SJCRH30 (cell line): ENCODE results near the gene NDUFC2. TPM values are rescaled to one million over a fixed set of nuclear protein-coding genes. Genes with fewer than 3 reads are reported as not detected.
"Not testable (repeated sequence)": the region's sequence is repeated elsewhere in the genome, so short reads cannot be mapped to it uniquely, and the experiment has no call there.

Experiments
- DNase-seq, 2 experiments: peaks; one replicate each; pipeline ENCODE4 v3.0.0-alpha.2; 2015 to 2020
- H3K27ac ChIP-seq: fragments of 250-450 bp; sonication (Bioruptor Pico); 2 replicates; pipeline ENCODE4 v1.5.1; 2020; ENCODE audit warnings: mild to moderate bottlenecking, moderate library complexity
- H3K27me3 ChIP-seq: fragments of 250-450 bp; sonication (Bioruptor Pico); 2 replicates; pipeline ENCODE4 v1.5.1; 2020; ENCODE audit warnings: mild to moderate bottlenecking, moderate library complexity
- H3K36me3 ChIP-seq: fragments of 250-450 bp; sonication (Bioruptor Pico); 2 replicates; pipeline ENCODE4 v1.5.1; 2020; ENCODE audit warnings: mild to moderate bottlenecking, moderate library complexity
- H3K4me1 ChIP-seq: fragments of 250-450 bp; sonication (Bioruptor Pico); 2 replicates; pipeline ENCODE4 v1.5.1; 2020; ENCODE audit warnings: mild to moderate bottlenecking, moderate library complexity
- H3K4me3 ChIP-seq: fragments of 250-450 bp; sonication (Bioruptor Pico); 2 replicates; pipeline ENCODE4 v1.5.1; 2020; ENCODE audit warnings: mild to moderate bottlenecking, moderate library complexity
- H3K9me3 ChIP-seq: fragments of 250-450 bp; sonication (Bioruptor Pico); replicated peaks from 2 replicates; pipeline ENCODE4 v1.5.1; 2020; ENCODE audit warnings: mild to moderate bottlenecking, moderate library complexity
- total RNA-seq: library from RNA; depleted of rRNA; stranded (reverse); fragments of >200 nt; shearing (Covaris generic); gene quantifications from 2 replicates; pipeline ENCODE4 v1.2.3, GENCODE V29; 2014

The NDUFC2 gene
- total RNA-seq, 1 experiment from 2014 or later = 135 TPM

DNA sequence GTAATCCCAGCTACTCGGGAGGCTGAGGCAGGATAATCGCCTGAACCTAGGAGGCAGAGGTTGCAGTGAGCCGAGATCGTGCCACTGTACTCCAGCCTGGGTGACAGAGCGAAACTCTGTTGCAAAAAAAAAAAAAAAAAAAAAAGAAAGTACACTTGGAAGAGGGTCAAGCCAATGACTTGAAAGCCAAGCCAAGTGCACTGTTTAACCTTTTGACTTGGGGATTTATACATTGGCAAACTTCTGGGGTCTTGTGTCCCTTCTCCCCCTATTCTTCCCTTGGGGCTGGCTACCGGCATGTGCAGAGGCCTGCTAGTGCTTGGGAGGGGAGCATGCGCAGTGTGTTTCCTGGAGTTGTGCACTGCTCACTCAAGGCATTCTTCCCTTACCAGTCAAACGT, 30.3 kb downstream of the NDUFC2 start:
- no peaks in the 10 kb centered on the region for H3K36me3 ChIP-seq
- peaks cover 4% of the 10 kb centered on the region for H3K4me1 ChIP-seq
- no peaks in the 10 kb centered on the region for H3K27me3 ChIP-seq
- no peaks in the 10 kb centered on the region for H3K9me3 ChIP-seq
- DNase-seq = no peak
- H3K4me3 ChIP-seq = no peak overlapping the region
- no peak overlapping the region for H3K27ac ChIP-seq

- Histone ChIP-seq H3K36me3 (no peaks in the 10 kb centered on the region), H3K9me3 (no peaks in the 10 kb centered on the region), H3K4me1 (peaks cover 10% of the 10 kb centered on the region), H3K27me3 (no peaks in the 10 kb centered on the region), H3K4me3 (no peak overlapping the region), H3K27ac (no peak overlapping the region; the same call in 1 of the 2 replicates)
- no peak for DNase-seq
These were observed 31.1 kb downstream of the NDUFC2 start for GRCh38 chr11:78048561-78048960.

GRCh38 chr11:78046486-78046854, 33.2 kb downstream of the NDUFC2 start:
- DNase-seq = no peak
- Histone ChIP-seq H3K27ac (no peak overlapping the region), H3K4me1 (peaks cover 31% of the 10 kb centered on the region), H3K9me3 (no peaks in the 10 kb centered on the region), H3K27me3 (no peaks in the 10 kb centered on the region), H3K36me3 (no peaks in the 10 kb centered on the region), H3K4me3 (peak overlapping the region; percentile 54)

- no peaks in the 10 kb centered on the region for H3K9me3 ChIP-seq
- H3K4me1 ChIP-seq = peaks cover 36% of the 10 kb centered on the region
- DNase-seq = peak; percentile 79 to 89
- no peak overlapping the region; the same call in 1 of the 2 replicates for H3K27ac ChIP-seq
- H3K4me3 ChIP-seq = peak overlapping the region; percentile 54
- H3K27me3 ChIP-seq = no peaks in the 10 kb centered on the region
- H3K36me3 ChIP-seq = no peaks in the 10 kb centered on the region
These were observed 33.7 kb downstream of the NDUFC2 start for GRCh38 chr11:78045851-78046485.

GRCh38 chr11:78044706-78045105, 35.0 kb downstream of the NDUFC2 start:
- Histone ChIP-seq H3K27ac (no peak overlapping the region), H3K4me1 (peaks cover 46% of the 10 kb centered on the region), H3K9me3 (no peaks in the 10 kb centered on the region), H3K36me3 (no peaks in the 10 kb centered on the region), H3K27me3 (no peaks in the 10 kb centered on the region), H3K4me3 (no peak overlapping the region)
- no peak for DNase-seq

DNA sequence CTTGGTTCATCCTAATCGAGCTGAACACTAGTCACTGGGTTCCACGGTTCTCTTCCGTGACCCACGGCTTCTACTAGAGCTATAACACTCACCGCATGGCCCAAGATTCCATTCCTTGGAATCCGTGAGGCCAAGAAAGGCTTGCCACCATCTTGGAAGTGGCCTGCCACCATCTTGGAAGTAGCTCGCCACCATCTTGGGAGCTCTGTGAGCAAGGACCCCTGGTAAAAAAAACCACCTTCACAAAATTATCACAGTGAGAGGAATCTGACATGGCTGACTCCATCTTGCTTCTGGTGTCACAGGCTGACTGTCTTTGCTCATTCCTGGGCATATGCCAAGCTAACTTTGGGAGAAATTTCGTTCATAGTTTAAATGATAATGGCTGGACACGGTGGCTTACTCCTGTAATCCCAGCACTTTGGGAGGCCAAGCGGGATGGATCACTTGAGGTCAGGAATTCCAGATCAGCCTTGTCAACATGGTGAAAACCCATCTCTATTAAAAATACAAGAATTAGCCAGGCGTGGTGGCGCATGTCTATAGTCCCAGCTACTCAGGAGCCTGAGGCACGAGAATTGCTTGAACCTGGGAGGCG, 37.7 kb downstream of the NDUFC2 start:
- DNase-seq = peak; percentile 80 to 85
- no peaks in the 10 kb centered on the region for H3K36me3 ChIP-seq
- H3K9me3 ChIP-seq = no peaks in the 10 kb centered on the region
- peaks cover 67% of the 10 kb centered on the region for H3K4me1 ChIP-seq
- no peaks in the 10 kb centered on the region for H3K27me3 ChIP-seq
- H3K27ac ChIP-seq = peak overlapping the region; percentile 89
- no peak overlapping the region for H3K4me3 ChIP-seq

DNA sequence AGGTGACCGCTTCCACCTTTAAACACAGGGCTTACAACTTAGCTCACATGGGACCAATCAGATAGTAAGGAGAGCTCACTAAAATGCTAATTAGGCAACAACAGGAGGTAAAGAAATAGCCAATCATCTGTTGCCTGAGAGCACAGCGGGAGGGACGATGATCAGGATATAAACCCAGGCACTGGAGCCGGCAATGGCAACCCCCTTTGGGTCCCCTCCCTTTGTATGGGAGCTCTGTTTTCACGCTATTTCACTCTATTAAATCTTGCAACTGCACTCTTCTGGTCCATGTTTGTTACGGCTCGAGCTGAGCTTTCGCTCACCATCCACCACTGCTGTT, 38.3 kb downstream of the NDUFC2 start:
- H3K36me3 ChIP-seq, DNase-seq, H3K27me3 ChIP-seq, H3K9me3 ChIP-seq, H3K4me3 ChIP-seq: not testable (repeated sequence)
- peaks cover 67% of the 10 kb centered on the region for H3K4me1 ChIP-seq
- peak overlapping the region; percentile 89 for H3K27ac ChIP-seq

GRCh38 chr11:78040691-78041379, 38.8 kb downstream of the NDUFC2 start:
- Histone ChIP-seq H3K27me3 (no peaks in the 10 kb centered on the region), H3K36me3 (no peaks in the 10 kb centered on the region), H3K4me1 (peaks cover 67% of the 10 kb centered on the region), H3K9me3 (no peaks in the 10 kb centered on the region), H3K27ac (peak overlapping the region; percentile 89), H3K4me3 (no peak overlapping the region)
- DNase-seq = no peak

GRCh38 chr11:78039919-78040671, 39.6 kb downstream of the NDUFC2 start:
- H3K4me1 ChIP-seq = peaks cover 63% of the 10 kb centered on the region
- H3K36me3 ChIP-seq = no peaks in the 10 kb centered on the region
- no peaks in the 10 kb centered on the region for H3K9me3 ChIP-seq
- peak; percentile 90 to 94 for DNase-seq
- H3K27ac ChIP-seq = peak overlapping the region; percentile 89
- no peaks in the 10 kb centered on the region for H3K27me3 ChIP-seq
- peak overlapping the region; percentile 32 for H3K4me3 ChIP-seq

GRCh38 chr11:78039391-78039918, 40.2 kb downstream of the NDUFC2 start:
- H3K4me1 ChIP-seq = peaks cover 63% of the 10 kb centered on the region
- DNase-seq = no peak
- H3K36me3 ChIP-seq = no peaks in the 10 kb centered on the region
- H3K4me3 ChIP-seq = peak overlapping the region; percentile 32; the same call in 1 of the 2 replicates
- no peaks in the 10 kb centered on the region for H3K27me3 ChIP-seq
- no peaks in the 10 kb centered on the region for H3K9me3 ChIP-seq
- peak overlapping the region; percentile 89 for H3K27ac ChIP-seq

DNA sequence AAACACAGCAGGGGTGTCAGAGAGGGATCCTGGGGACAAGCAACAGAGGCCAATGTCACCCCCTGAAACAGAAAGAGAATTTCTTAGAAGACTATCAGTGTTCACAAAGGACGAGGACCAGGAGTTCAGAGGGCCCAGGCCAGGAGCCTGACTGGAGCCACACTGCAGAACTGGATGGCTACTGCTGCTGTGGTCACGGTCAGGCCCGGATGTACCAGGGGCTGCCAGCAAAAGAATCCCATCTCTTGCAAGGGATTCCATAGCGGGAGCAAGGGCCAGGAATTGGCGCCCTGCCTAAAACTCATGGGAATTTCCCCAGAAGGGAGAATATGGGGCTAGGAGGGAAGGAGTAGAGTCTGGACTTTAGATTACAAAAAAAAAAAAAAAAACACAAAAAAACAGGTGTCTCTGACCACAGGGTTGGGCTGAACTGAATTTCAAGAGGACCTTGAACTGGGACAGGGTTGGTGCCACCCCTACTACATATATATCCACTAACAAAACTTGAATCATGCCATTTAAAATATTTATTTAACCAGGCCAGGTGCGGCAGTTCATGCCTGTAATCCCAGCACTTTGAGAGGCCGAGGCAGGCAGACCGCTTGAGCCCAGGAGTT, 40.9 kb downstream of the NDUFC2 start:
- Histone ChIP-seq H3K27ac (peak overlapping the region; percentile 89), H3K9me3 (no peaks in the 10 kb centered on the region), H3K4me1 (peaks cover 59% of the 10 kb centered on the region), H3K36me3 (no peaks in the 10 kb centered on the region), H3K27me3 (no peaks in the 10 kb centered on the region), H3K4me3 (no peak overlapping the region)
- DNase-seq = peak; percentile 94 to 97

DNA sequence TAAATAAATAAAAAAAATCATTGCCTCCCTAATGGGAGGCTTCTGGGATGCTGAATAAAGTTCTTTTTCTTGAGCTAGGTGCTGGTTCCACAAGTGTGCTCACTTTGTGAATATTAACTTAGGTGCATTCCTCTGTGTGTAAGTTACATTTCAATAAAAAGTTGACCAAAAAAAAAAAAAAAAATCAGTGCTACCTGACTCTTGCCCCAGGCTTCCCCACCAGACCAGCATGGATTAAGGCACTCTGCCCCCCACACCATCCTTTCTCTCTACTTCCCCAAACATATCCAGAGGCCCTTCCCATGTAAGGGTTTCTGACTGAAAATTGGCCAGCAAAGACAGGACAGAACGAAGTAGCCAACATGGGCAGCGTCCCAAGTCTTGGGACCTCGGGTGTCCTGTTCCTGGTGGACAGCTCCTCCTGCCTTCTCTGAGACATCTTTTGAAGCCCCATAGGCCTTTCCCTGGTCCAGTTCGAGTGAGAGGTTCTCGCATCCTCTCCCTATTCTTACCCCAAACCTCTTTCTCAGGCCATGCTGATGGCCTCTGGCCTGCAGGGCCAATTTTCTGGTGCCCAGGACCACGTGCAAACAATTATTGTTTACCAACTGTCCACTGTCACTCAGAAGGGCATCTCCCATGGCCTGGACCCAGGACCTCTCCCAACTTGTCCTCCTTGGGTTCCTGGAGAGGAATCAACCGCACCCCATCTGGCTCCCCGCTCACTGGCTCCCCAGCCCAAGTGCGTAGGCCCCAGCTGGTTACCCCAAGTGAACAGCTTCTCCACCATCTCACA, 41.6 kb downstream of the NDUFC2 start:
- Histone ChIP-seq H3K27ac (peak overlapping the region; percentile 89), H3K27me3 (no peaks in the 10 kb centered on the region), H3K4me1 (peaks cover 51% of the 10 kb centered on the region), H3K36me3 (no peaks in the 10 kb centered on the region), H3K4me3 (no peak overlapping the region), H3K9me3 (no peaks in the 10 kb centered on the region)
- DNase-seq = no peak

GRCh38 chr11:78037056-78037455, 42.6 kb downstream of the NDUFC2 start:
- H3K4me1 ChIP-seq = peaks cover 46% of the 10 kb centered on the region
- H3K27me3 ChIP-seq = no peaks in the 10 kb centered on the region
- H3K4me3 ChIP-seq = no peak overlapping the region
- no peak for DNase-seq
- H3K36me3 ChIP-seq = no peaks in the 10 kb centered on the region
- H3K27ac ChIP-seq = no peak overlapping the region
- H3K9me3 ChIP-seq = no peaks in the 10 kb centered on the region

- no peak for DNase-seq
- Histone ChIP-seq H3K27me3 (no peaks in the 10 kb centered on the region), H3K4me1 (peaks cover 46% of the 10 kb centered on the region), H3K9me3 (no peaks in the 10 kb centered on the region), H3K27ac (no peak overlapping the region), H3K36me3 (no peaks in the 10 kb centered on the region), H3K4me3 (no peak overlapping the region)
These were observed 43.3 kb downstream of the NDUFC2 start for GRCh38 chr11:78036313-78036712.
